Activated CD4-positive, alpha-beta T cell treated with anti-CD3 and anti-CD28 coated beads for 48 hours (primary cell): ENCODE results near the gene MSI2.

Experiments used
- DNase-seq: peaks from one replicate; pipeline ENCODE4 v3.0.0-alpha.2; 2020

The MSI2 gene

DNA sequence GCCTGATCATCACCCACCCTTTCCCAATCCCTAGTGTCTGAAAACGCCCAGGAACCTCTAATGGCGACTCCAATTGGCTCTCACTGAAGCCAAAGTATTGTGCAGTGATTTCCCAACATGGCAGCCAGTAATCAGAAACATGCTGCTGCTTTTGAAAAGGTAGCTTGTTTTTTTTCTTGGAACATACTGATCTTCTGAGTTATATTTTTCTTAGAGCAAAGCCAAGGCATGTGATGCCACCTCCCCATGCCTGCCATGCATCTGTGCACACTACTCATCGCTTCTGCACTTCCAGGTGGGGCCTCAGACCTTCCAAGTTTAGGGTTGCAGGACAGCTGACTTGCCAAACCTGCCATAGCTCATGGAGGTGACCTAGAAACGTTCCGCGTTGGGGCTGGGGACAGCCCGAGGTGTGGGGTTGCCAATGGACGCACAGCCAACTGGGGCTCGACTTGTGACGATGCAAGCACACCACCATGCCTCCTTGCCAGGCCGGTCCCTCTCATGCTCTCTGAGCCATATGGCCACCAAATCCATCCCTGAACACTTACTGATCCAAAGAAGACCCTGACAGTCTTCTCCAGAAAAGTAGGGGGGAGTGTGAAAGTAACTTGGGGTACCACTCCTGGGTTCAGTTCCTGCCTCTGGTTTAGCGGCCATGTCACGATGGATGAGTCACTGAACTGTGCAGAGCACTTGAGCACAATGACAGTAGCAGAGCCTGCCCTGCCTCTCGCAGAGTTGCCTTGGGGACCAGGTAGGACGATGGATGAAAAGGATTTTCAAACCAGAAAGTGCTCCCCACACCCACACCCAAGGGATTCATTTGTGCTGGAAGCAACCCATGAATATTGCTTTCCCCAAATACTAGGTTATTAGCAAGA, 333.1 kb downstream of the MSI2 start:
- DNase-seq, result no peak

- DNase-seq, result no peak
Observed at GRCh38 chr17:57593739-57594462, 337.6 kb downstream of the MSI2 start.

DNA sequence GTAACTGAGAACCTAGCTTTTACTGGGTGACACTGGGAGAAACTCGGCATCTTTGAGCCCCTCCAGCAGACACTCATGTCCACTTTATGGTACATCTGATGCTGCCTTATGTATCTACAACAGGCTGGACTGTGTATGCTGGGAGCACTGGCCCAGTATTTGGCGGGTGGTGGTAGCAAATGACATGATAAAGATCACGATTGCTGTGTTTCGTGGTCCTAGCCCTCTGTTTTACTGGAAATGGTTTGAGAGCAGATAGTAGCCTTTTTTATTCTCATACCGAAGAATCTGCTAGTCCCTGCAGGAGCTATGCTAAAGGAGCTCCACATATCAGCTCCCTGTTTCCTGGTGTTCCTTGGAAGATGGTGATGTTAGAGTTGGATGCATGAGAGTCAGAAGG, 338.4 kb downstream of the MSI2 start:
- no peak for DNase-seq

- DNase-seq, result no peak
Observed at GRCh38 chr17:57595426-57595825, 339.1 kb downstream of the MSI2 start.

- DNase-seq, result no peak
Observed at GRCh38 chr17:57595947-57596695, 339.8 kb downstream of the MSI2 start.

- DNase-seq, result no peak
Observed at GRCh38 chr17:57597101-57597500, 340.8 kb downstream of the MSI2 start.

GRCh38 chr17:57597531-57598453, 341.5 kb downstream of the MSI2 start:
- DNase-seq, result peak; percentile 27

- DNase-seq, result peak; percentile 34
Observed at GRCh38 chr17:57599271-57600045, 343.1 kb downstream of the MSI2 start.

GRCh38 chr17:57600074-57600473, 343.8 kb downstream of the MSI2 start:
- peak; percentile 41 for DNase-seq

- DNase-seq, result no peak
Observed at GRCh38 chr17:57601143-57601735, 344.9 kb downstream of the MSI2 start.

GRCh38 chr17:57602896-57603295, 346.6 kb downstream of the MSI2 start:
- DNase-seq, result no peak

- no peak for DNase-seq
Observed at GRCh38 chr17:57603546-57603945, 347.2 kb downstream of the MSI2 start.

DNA sequence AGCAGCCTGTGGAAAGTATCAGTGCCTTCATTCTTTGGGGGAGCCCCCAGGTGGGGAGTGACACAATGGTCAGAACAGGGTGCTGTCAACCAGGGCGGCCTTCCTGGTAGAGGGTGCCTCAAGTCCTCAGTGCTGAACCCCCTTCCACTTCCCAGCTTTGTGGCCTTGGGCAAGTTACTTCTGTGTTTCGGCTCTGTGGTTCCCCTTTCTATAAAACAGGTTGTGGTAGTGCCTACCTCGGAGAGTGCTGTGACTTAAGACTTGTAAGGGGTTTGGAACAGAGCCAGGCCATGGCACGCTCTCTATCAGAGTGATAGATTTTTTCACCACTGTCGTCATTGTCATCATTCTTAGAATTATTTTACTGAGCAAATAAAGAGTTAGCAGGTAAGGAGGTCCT, 347.7 kb downstream of the MSI2 start:
- DNase-seq, result peak; percentile 81

GRCh38 chr17:57604771-57605674, 348.7 kb downstream of the MSI2 start:
- peak; percentile 40 for DNase-seq

- DNase-seq, result no peak
Observed at GRCh38 chr17:57605675-57606105, 349.4 kb downstream of the MSI2 start.

- DNase-seq, result no peak
Observed at GRCh38 chr17:57606111-57606875, 350.0 kb downstream of the MSI2 start.

- DNase-seq, result peak; percentile 46
Observed at GRCh38 chr17:57607553-57608120, 351.3 kb downstream of the MSI2 start.

DNA sequence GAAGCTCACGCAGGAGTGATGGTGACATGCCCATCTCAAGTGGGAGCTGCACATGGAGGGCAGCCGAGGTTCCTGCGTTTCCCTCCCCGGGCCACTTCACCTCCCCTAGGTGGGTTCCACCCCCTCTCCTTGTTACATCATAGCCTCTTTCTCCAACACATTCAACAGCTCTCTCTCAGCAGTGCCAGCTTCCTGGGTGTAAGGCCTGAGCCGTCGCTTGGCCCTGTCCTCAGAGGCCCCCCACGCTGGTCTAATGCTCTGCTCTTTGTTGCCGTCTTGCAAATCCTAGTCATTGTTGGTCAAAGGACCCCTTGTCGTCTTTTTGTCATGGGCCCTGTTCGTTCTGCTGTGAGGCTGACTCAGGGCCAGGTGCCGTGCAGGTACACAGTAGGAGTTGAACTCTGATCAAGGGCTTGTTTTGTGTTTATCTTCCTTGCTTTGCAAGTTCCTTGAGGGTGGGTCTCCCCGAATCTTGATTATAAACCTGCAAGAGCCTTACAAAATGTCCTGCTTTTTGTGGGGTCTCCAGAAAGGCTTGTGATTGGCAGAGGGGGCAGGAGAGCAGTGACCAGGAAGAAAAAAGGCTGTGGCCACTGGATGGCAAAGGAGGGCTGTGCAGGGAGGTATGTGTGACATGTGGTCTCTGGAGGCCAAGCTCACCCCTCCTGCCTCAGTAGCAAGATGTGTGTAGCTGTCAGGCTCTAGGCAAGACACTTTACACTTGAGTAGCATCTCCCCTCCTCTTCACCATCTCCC, 352.2 kb downstream of the MSI2 start:
- DNase-seq, result no peak
